HEK293T (cell line): Measurements from ENCODE around the gene DGKD.

Experiments used
- CTCF ChIA-PET: fragments of 350-600 bp; formaldehyde crosslinking; extraction: SDS; loops from one replicate; lab custom pipeline; 2021; ENCODE audit warnings: antibody characterized with exemption, inconsistent platforms; lab: Yijun Ruan, JAX
- POLR2A ChIA-PET: fragments of 350-600 bp; formaldehyde crosslinking; extraction: SDS; loops from one replicate; lab custom pipeline; 2020; ENCODE audit warnings: antibody characterized with exemption, inconsistent platforms; lab: Yijun Ruan, JAX
- DNase-seq: peaks from one replicate; pipeline ENCODE4 v3.0.0; 2012; ENCODE audit warnings: mixed read lengths; ENCODE audit errors: extremely low spot score
- ARNT ChIP-seq: fragments of 450-650 bp; IDR thresholded peaks from 2 replicates; pipeline ENCODE4 v1.6.1; 2017; ENCODE audit warnings: mild to moderate bottlenecking
- BHLHE40 ChIP-seq: fragments of 450-650 bp; IDR thresholded peaks from 2 replicates; pipeline ENCODE4 v1.6.1; 2016; ENCODE audit warnings: mild to moderate bottlenecking, moderate library complexity, borderline replicate concordance
- CTBP1 ChIP-seq: fragments of 450-650 bp; IDR thresholded peaks from 2 replicates; pipeline ENCODE4 v1.6.1; 2016; ENCODE audit warnings: borderline replicate concordance
- ELF4 ChIP-seq: fragments of 450-650 bp; IDR thresholded peaks from 2 replicates; pipeline ENCODE4 v1.6.1; 2017; ENCODE audit warnings: antibody characterized with exemption
- FOXA1 ChIP-seq: fragments of 450-650 bp; IDR thresholded peaks from 2 replicates; pipeline ENCODE4 v1.6.1; 2016; ENCODE audit warnings: mild to moderate bottlenecking
- FOXK2 ChIP-seq: fragments of 450-650 bp; IDR thresholded peaks from 2 replicates; pipeline ENCODE4 v1.6.1; 2016; ENCODE audit warnings: mild to moderate bottlenecking
- FOXM1 ChIP-seq: fragments of 450-650 bp; IDR thresholded peaks from 2 replicates; pipeline ENCODE4 v1.6.1; 2017; ENCODE audit warnings: mild to moderate bottlenecking, borderline replicate concordance
- HDGF ChIP-seq: fragments of 450-650 bp; IDR thresholded peaks from 2 replicates; pipeline ENCODE4 v1.6.1; 2017; ENCODE audit warnings: antibody characterized with exemption, borderline replicate concordance
- L3MBTL2 ChIP-seq: fragments of 450-650 bp; conservative IDR thresholded peaks from 2 replicates; pipeline ENCODE4 v1.6.1; 2016; ENCODE audit warnings: mild to moderate bottlenecking
- LEF1 ChIP-seq: fragments of 450-650 bp; IDR thresholded peaks from 2 replicates; pipeline ENCODE4 v1.6.1; 2017; ENCODE audit warnings: mild to moderate bottlenecking, borderline replicate concordance
- NFRKB ChIP-seq: fragments of 450-650 bp; IDR thresholded peaks from 2 replicates; pipeline ENCODE4 v1.6.1; 2016; ENCODE audit warnings: mild to moderate bottlenecking, moderate library complexity
- PKNOX1 ChIP-seq: fragments of 450-650 bp; IDR thresholded peaks from 2 replicates; pipeline ENCODE4 v1.6.1; 2016
- SP1 ChIP-seq: fragments of 450-650 bp; IDR thresholded peaks from 2 replicates; pipeline ENCODE4 v1.6.1; 2017
- SUZ12 ChIP-seq: fragments of 450-650 bp; IDR thresholded peaks from 2 replicates; pipeline ENCODE4 v1.6.1; 2016; ENCODE audit warnings: mild to moderate bottlenecking
- TARDBP ChIP-seq: fragments of 450-650 bp; IDR thresholded peaks from 2 replicates; pipeline ENCODE4 v1.6.1; 2016
- ZNF384 ChIP-seq: fragments of 450-650 bp; IDR thresholded peaks from 2 replicates; pipeline ENCODE4 v1.6.1; 2016

Gene DGKD

GRCh38 chr2:233444501-233444900 is 90.2 kb downstream of the DGKD start:
- no peak for DNase-seq
- ChIA-PET POLR2A (interaction anchor here (0.6 kb wide), 1 partner anchor 31 kb away, joined by 3 read pairs; no protein-coding TSS in a partner anchor), CTCF (interaction anchor here (0.5 to 1.2 kb wide), 2 partner anchors 111 to 903 kb away, joined by 3 to 6 read pairs; no protein-coding TSS in a partner anchor)
- no peak for TF ChIP-seq FOXM1
- TF ChIP-seq L3MBTL2 = no peak
- TF ChIP-seq FOXK2 = no peak
- TF ChIP-seq SUZ12 = no peak
- no peak for TF ChIP-seq BHLHE40
- TF ChIP-seq HDGF = no peak
- no peak for TF ChIP-seq CTBP1
- TF ChIP-seq TARDBP = no peak
- no peak for TF ChIP-seq ARNT
- no peak for TF ChIP-seq SP1
- no peak for TF ChIP-seq PKNOX1
- no peak for TF ChIP-seq NFRKB
- no peak for TF ChIP-seq ZNF384
- no peak for TF ChIP-seq FOXA1
- no peak for TF ChIP-seq LEF1
- no peak for TF ChIP-seq ELF4

GRCh38 chr2:233445152-233445830 is 91.0 kb downstream of the DGKD start:
- ChIA-PET POLR2A (interaction anchor here (0.6 kb wide), 1 partner anchor 30 kb away, joined by 3 read pairs; no protein-coding TSS in a partner anchor), CTCF (interaction anchor here (1.2 kb wide), 1 partner anchor 112 kb away, joined by 3 read pairs; no protein-coding TSS in a partner anchor)
- no peak for DNase-seq
- TF ChIP-seq BHLHE40 (no peak), SP1 (no peak), ELF4 (no peak), NFRKB (no peak), ZNF384 (no peak), L3MBTL2 (no peak), CTBP1 (no peak), FOXA1 (no peak)

- POLR2A ChIA-PET = no interaction called here
- CTCF ChIA-PET = no interaction called here
- no peak for DNase-seq
- TF ChIP-seq FOXM1 (no peak), CTBP1 (no peak), L3MBTL2 (no peak), FOXK2 (no peak), HDGF (no peak), ELF4 (no peak), TARDBP (no peak), NFRKB (no peak), LEF1 (no peak), ARNT (no peak), ZNF384 (no peak), SP1 (no peak), PKNOX1 (no peak), BHLHE40 (no peak)
These were observed 91.8 kb downstream of the DGKD start for GRCh38 chr2:233446121-233446520.

- TF ChIP-seq FOXA1 (no peak), BHLHE40 (no peak), FOXM1 (no peak), NFRKB (no peak), LEF1 (no peak)
- no peak for DNase-seq
- CTCF ChIA-PET = no interaction called here
- POLR2A ChIA-PET = no interaction called here
These were observed 92.5 kb downstream of the DGKD start for GRCh38 chr2:233446606-233447305.

GRCh38 chr2:233447506-233448219 is 93.4 kb downstream of the DGKD start:
- POLR2A ChIA-PET = no interaction called here
- CTCF ChIA-PET = interaction anchor here (0.5 to 1.0 kb wide), 2 partner anchors 10 to 12 kb away, joined by 3 read pairs; no protein-coding TSS in a partner anchor
- no peak for TF ChIP-seq SP1
- TF ChIP-seq LEF1 = no peak
- no peak for TF ChIP-seq SUZ12
- no peak for TF ChIP-seq BHLHE40
- TF ChIP-seq NFRKB = no peak
- TF ChIP-seq TARDBP = no peak
- TF ChIP-seq FOXK2 = no peak
- TF ChIP-seq FOXM1 = no peak
- TF ChIP-seq CTBP1 = no peak
- TF ChIP-seq ZNF384 = no peak
- no peak for TF ChIP-seq L3MBTL2
- no peak for TF ChIP-seq ELF4
- TF ChIP-seq ARNT = no peak
- no peak for TF ChIP-seq HDGF
- TF ChIP-seq PKNOX1 = no peak
- no peak for TF ChIP-seq FOXA1
- no peak for DNase-seq
